DND-41 (cell line): Measurements from ENCODE around the gene CEBPB.

Experiments used
- CTCF ChIP-seq: IDR thresholded peaks from 2 replicates; pipeline ENCODE4 v1.5.1; 2012; ENCODE audit warnings: borderline replicate concordance, low read length, moderate library complexity, mild to moderate bottlenecking; ENCODE audit not compliant: poor library complexity, severe bottlenecking; ENCODE audit errors: extremely low read depth
- EZH2 ChIP-seq: IDR thresholded peaks from 3 replicates; pipeline ENCODE4 v1.6.1; 2012; ENCODE audit warnings: borderline replicate concordance, low read depth, mild to moderate bottlenecking, moderate library complexity, low read length, inconsistent platforms; ENCODE audit not compliant: severe bottlenecking

GRCh38 chr20:50181344-50181743, 9.3 kb upstream of the CEBPB start:
- TF ChIP-seq CTCF (no peak), EZH2 (no peak)
